ENCODE results near the gene FBXL13. TPM values are rescaled to one million over a fixed set of nuclear protein-coding genes. Genes with fewer than 3 reads are reported as not detected.

FBXL13 gene
- total and polyA plus RNA-seq, 2 donors from 2014 or later, result 1.5 to 4.8 TPM

GRCh38 chr7:102895602-102896001, 179.0 kb downstream of the FBXL13 start:
- Histone ChIP-seq H3K36me3 (ENCODE audit: control insufficient read depth in 2 of 3, insufficient read depth in 3 of 3, low read length in 3 of 3) (no peaks in the 10 kb centered on the region), H3K9me3 (ENCODE audit: control insufficient read depth in 2 of 3, insufficient read depth in 1 of 3, low read length in 3 of 3) (no peaks in the 10 kb centered on the region), H3K27ac (ENCODE audit: low read depth in 2 of 2, low read length in 2 of 2) (no peak overlapping the region), H3K4me3 (ENCODE audit: low read length in 3 of 3) (no peak overlapping the region), H3K27me3 (ENCODE audit: control insufficient read depth, insufficient read depth, low read length) (no peaks in the 10 kb centered on the region), H3K9ac (ENCODE audit: low read length in 3 of 3) (no peak overlapping the region), H3K4me1 (ENCODE audit: control insufficient read depth in 2 of 3, insufficient read depth in 2 of 3, low read depth in 1 of 3, low read length in 3 of 3) (peaks cover 0 to 3% (median 0%) of the 10 kb centered on the region in 3 donors)
- FAIRE-seq (no peak), DNase-seq (no peak)
- TF ChIP-seq CTCF (IDR thresholded peaks at IDR 0.05; ENCODE audit: borderline replicate concordance, extremely low read depth, insufficient read depth), result no peak
- intact Hi-C loops (cut with DNase I), result no loop called here

GRCh38 chr7:102892631-102893278, 181.8 kb downstream of the FBXL13 start:
- DNase-seq (no peak), FAIRE-seq (no peak)
- no peaks in the 10 kb centered on the region for H3K27me3 ChIP-seq (ENCODE audit: control insufficient read depth, insufficient read depth, low read length)
- no peak overlapping the region for H3K27ac ChIP-seq (ENCODE audit: low read depth in 2 of 2, low read length in 2 of 2)
- intact Hi-C loops (cut with DNase I), result no loop called here
- no peaks in the 10 kb centered on the region for H3K9me3 ChIP-seq (ENCODE audit: control insufficient read depth in 2 of 3, insufficient read depth in 1 of 3, low read length in 3 of 3)
- no peak for TF ChIP-seq CTCF (IDR thresholded peaks at IDR 0.05; ENCODE audit: borderline replicate concordance, extremely low read depth, insufficient read depth)
- H3K4me3 ChIP-seq (ENCODE audit: low read length in 3 of 3), result no peak overlapping the region
- H3K4me1 ChIP-seq (ENCODE audit: control insufficient read depth in 2 of 3, insufficient read depth in 2 of 3, low read depth in 1 of 3, low read length in 3 of 3), result peaks cover 0 to 3% (median 0%) of the 10 kb centered on the region in 3 donors
- no peak overlapping the region for H3K9ac ChIP-seq (ENCODE audit: low read length in 3 of 3)
- H3K36me3 ChIP-seq (ENCODE audit: control insufficient read depth in 2 of 3, insufficient read depth in 3 of 3, low read length in 3 of 3), result no peaks in the 10 kb centered on the region

GRCh38 chr7:102891693-102892261, 182.8 kb downstream of the FBXL13 start:
- no peak overlapping the region for H3K4me3 ChIP-seq (ENCODE audit: low read length in 3 of 3)
- no peaks in the 10 kb centered on the region for H3K36me3 ChIP-seq (ENCODE audit: control insufficient read depth in 2 of 3, insufficient read depth in 3 of 3, low read length in 3 of 3)
- no peak overlapping the region for H3K9ac ChIP-seq (ENCODE audit: low read length in 3 of 3)
- no peaks in the 10 kb centered on the region for H3K9me3 ChIP-seq (ENCODE audit: control insufficient read depth in 2 of 3, insufficient read depth in 1 of 3, low read length in 3 of 3)
- peak in 1 of 5 donors; percentile 44 for DNase-seq
- H3K4me1 ChIP-seq (ENCODE audit: control insufficient read depth in 2 of 3, insufficient read depth in 2 of 3, low read depth in 1 of 3, low read length in 3 of 3), result peaks cover 0 to 3% (median 0%) of the 10 kb centered on the region in 3 donors
- intact Hi-C loops (cut with DNase I), result no loop called here
- FAIRE-seq, result no peak
- TF ChIP-seq CTCF (IDR thresholded peaks at IDR 0.05; ENCODE audit: borderline replicate concordance, extremely low read depth, insufficient read depth), result no peak
- no peak overlapping the region for H3K27ac ChIP-seq (ENCODE audit: low read depth in 2 of 2, low read length in 2 of 2)
- no peaks in the 10 kb centered on the region for H3K27me3 ChIP-seq (ENCODE audit: control insufficient read depth, insufficient read depth, low read length)

Measured in kidney (tissue), 14 donors.